ENCODE measurements around the gene TFDP3. TPM values are rescaled to one million over a fixed set of nuclear protein-coding genes. Genes with fewer than 3 reads are reported as not detected.
A peak's percentile ranks its signal among the peaks of the same experiment; 100 is the strongest.

The TFDP3 gene
- total and polyA plus RNA-seq, 2 donors (not counting 1 experiment from before 2014, with no cell fraction given), result not detected

DNA sequence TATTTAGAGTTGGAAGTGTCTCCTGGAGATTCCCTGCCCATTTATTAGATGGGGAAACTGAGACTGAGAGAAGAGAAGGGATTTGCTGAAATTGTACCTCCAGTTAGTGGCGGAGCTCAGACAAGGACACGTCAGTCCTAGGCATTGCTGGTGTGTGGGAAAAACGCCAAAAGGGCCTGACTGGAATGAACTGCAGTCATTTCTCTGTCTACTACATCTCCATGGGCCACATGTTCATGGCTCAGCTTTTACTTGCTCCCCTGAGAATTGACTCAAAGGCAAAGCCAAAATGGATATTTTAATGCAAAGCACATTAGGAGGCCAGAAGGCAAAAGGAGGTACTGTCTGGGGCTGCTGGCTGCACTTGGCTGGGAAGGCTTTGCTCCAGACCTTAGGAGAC is 3.9 kb downstream of the TFDP3 start:
- Histone ChIP-seq H3K27me3 (ENCODE audit: control insufficient read depth, insufficient read depth, low read length) (no peaks in the 10 kb centered on the region), H3K36me3 (ENCODE audit: control insufficient read depth, insufficient read depth, low read length) (no peaks in the 10 kb centered on the region), H2AFZ (ENCODE audit: low read length) (no peak overlapping the region), H4K20me1 (ENCODE audit: control insufficient read depth, extremely low read depth, insufficient read depth, low read length) (no peaks in the 10 kb centered on the region), H3K9ac (ENCODE audit: insufficient read depth, low read length) (no peak overlapping the region), H3K4me2 (ENCODE audit: extremely low read depth, insufficient read depth, low read length) (no peak overlapping the region), H3K9me3 (ENCODE audit: control insufficient read depth, insufficient read depth, low read depth, low read length) (no peaks in the 10 kb centered on the region), H3K4me3 (replicated peaks in 1 of 4; ENCODE audit: control extremely low read depth in 1 of 4, insufficient read depth in 1 of 4, low read depth in 3 of 4, low read length in 4 of 4) (no peak overlapping the region), H3K79me2 (ENCODE audit: control insufficient read depth, insufficient read depth, low read length) (no peaks in the 10 kb centered on the region), H3K27ac (ENCODE audit: insufficient read depth, low read length) (no peak overlapping the region), H3K4me1 (ENCODE audit: control insufficient read depth, extremely low read depth, insufficient read depth, low read length) (no peaks in the 10 kb centered on the region)
- TF ChIP-seq EZH2 (IDR thresholded peaks at IDR 0.05; ENCODE audit: low read length, missing control alignments), result no peak
- TF ChIP-seq, protein P1, sequence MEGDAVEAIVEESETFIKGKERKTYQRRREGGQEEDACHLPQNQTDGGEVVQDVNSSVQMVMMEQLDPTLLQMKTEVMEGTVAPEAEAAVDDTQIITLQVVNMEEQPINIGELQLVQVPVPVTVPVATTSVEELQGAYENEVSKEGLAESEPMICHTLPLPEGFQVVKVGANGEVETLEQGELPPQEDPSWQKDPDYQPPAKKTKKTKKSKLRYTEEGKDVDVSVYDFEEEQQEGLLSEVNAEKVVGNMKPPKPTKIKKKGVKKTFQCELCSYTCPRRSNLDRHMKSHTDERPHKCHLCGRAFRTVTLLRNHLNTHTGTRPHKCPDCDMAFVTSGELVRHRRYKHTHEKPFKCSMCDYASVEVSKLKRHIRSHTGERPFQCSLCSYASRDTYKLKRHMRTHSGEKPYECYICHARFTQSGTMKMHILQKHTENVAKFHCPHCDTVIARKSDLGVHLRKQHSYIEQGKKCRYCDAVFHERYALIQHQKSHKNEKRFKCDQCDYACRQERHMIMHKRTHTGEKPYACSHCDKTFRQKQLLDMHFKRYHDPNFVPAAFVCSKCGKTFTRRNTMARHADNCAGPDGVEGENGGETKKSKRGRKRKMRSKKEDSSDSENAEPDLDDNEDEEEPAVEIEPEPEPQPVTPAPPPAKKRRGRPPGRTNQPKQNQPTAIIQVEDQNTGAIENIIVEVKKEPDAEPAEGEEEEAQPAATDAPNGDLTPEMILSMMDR (conservative IDR thresholded peaks at IDR 0.05 in 1 of 2, IDR thresholded peaks at IDR 0.05 in 1 of 2; ENCODE audit: low read depth in 1 of 2, low read length in 2 of 2), result no peak
- DNase-seq (ENCODE audit: low read depth in 2 of 2), result no peak

DNA sequence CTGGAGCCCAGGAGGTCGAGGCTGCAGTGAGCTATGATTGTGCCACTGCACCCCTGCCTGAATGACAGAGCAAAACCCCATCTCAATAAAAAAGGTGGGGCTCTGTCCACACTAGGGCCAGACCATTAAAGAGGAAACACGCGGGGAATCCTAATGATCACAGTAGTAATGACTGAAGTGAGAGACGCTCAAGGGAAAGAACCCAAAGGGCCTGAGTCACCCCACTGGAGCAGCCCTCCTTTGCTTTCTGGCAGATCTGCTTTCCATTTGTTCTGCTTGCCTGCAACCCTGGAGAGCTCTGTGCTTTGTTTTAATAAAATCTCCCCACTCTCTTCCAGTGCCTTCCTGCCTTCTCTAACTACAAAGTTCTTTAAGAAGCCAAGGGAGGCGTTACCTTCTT is 5.0 kb downstream of the TFDP3 start:
- no peak overlapping the region for H3K4me3 ChIP-seq (replicated peaks in 1 of 4; ENCODE audit: control extremely low read depth in 1 of 4, insufficient read depth in 1 of 4, low read depth in 3 of 4, low read length in 4 of 4)
- DNase-seq (ENCODE audit: low read depth in 2 of 2), result peak in 1 of 2 donors; percentile 47
- H3K9ac ChIP-seq (ENCODE audit: insufficient read depth, low read length), result no peak overlapping the region
- H2AFZ ChIP-seq (ENCODE audit: low read length), result no peak overlapping the region
- no peaks in the 10 kb centered on the region for H3K79me2 ChIP-seq (ENCODE audit: control insufficient read depth, insufficient read depth, low read length)
- no peak for TF ChIP-seq EZH2 (IDR thresholded peaks at IDR 0.05; ENCODE audit: low read length, missing control alignments)
- TF ChIP-seq, protein P1 (conservative IDR thresholded peaks at IDR 0.05 in 1 of 2, IDR thresholded peaks at IDR 0.05 in 1 of 2; ENCODE audit: low read depth in 1 of 2, low read length in 2 of 2), result no peak
- H3K27ac ChIP-seq (ENCODE audit: insufficient read depth, low read length), result no peak overlapping the region
- H3K9me3 ChIP-seq (ENCODE audit: control insufficient read depth, insufficient read depth, low read depth, low read length), result no peaks in the 10 kb centered on the region
- no peaks in the 10 kb centered on the region for H4K20me1 ChIP-seq (ENCODE audit: control insufficient read depth, extremely low read depth, insufficient read depth, low read length)
- H3K27me3 ChIP-seq (ENCODE audit: control insufficient read depth, insufficient read depth, low read length), result no peaks in the 10 kb centered on the region
- H3K4me1 ChIP-seq (ENCODE audit: control insufficient read depth, extremely low read depth, insufficient read depth, low read length), result no peaks in the 10 kb centered on the region
- H3K4me2 ChIP-seq (ENCODE audit: extremely low read depth, insufficient read depth, low read length), result no peak overlapping the region
- H3K36me3 ChIP-seq (ENCODE audit: control insufficient read depth, insufficient read depth, low read length), result no peaks in the 10 kb centered on the region

DNA sequence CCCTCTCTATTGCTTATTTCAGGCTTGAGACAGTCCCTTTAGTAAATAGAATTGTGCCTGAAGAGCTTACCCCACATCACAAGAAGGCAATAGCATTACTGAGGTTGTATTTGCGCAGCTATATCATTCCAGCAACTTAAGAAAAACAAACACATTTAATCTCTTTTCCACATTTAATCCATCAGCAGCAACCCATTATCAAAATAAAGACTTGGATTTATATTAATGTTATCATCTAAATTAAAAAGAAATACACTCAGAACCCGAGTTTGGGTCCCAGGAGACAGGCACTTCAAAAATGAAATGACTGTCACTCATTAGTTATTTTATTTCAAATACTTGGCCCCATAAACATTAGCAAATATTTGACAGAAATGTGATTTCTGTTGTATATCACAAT is 10.4 kb downstream of the TFDP3 start:
- Histone ChIP-seq H3K27ac (ENCODE audit: insufficient read depth, low read length) (no peak overlapping the region), H3K79me2 (ENCODE audit: control insufficient read depth, insufficient read depth, low read length) (no peaks in the 10 kb centered on the region), H3K4me2 (ENCODE audit: extremely low read depth, insufficient read depth, low read length) (no peak overlapping the region), H2AFZ (ENCODE audit: low read length) (no peak overlapping the region), H3K36me3 (ENCODE audit: control insufficient read depth, insufficient read depth, low read length) (no peaks in the 10 kb centered on the region), H3K9ac (ENCODE audit: insufficient read depth, low read length) (no peak overlapping the region), H3K4me3 (replicated peaks in 1 of 4; ENCODE audit: control extremely low read depth in 1 of 4, insufficient read depth in 1 of 4, low read depth in 3 of 4, low read length in 4 of 4) (no peak overlapping the region), H3K9me3 (ENCODE audit: control insufficient read depth, insufficient read depth, low read depth, low read length) (no peaks in the 10 kb centered on the region), H4K20me1 (ENCODE audit: control insufficient read depth, extremely low read depth, insufficient read depth, low read length) (no peaks in the 10 kb centered on the region), H3K4me1 (ENCODE audit: control insufficient read depth, extremely low read depth, insufficient read depth, low read length) (no peaks in the 10 kb centered on the region), H3K27me3 (ENCODE audit: control insufficient read depth, insufficient read depth, low read length) (no peaks in the 10 kb centered on the region)
- TF ChIP-seq EZH2 (IDR thresholded peaks at IDR 0.05; ENCODE audit: low read length, missing control alignments), result no peak
- TF ChIP-seq, protein P1 (conservative IDR thresholded peaks at IDR 0.05 in 1 of 2, IDR thresholded peaks at IDR 0.05 in 1 of 2; ENCODE audit: low read depth in 1 of 2, low read length in 2 of 2), result no peak
- no peak for DNase-seq (ENCODE audit: low read depth in 2 of 2)
